Measurements from ENCODE around the gene ITGAE.

ITGAE gene

GRCh38 chr17:3744014-3744413 is 57.0 kb downstream of the ITGAE start (continued):
- no peak for TF ChIP-seq INSM2 (tag by site-specific recombination; IDR thresholded peaks at IDR 0.05)
- TF ChIP-seq ZNF473 (tag by site-specific recombination; IDR thresholded peaks at IDR 0.05), result no peak
- TF ChIP-seq GLI4 (tag by site-specific recombination; IDR thresholded peaks at IDR 0.05), result no peak
- no peak for TF ChIP-seq ZNF302 (tag by site-specific recombination; IDR thresholded peaks at IDR 0.05; ENCODE audit: low read depth)
- TF ChIP-seq ZNF248 (tag by site-specific recombination; IDR thresholded peaks at IDR 0.05), result no peak
- no peak for TF ChIP-seq ZNF449 (tag by site-specific recombination; IDR thresholded peaks at IDR 0.05)
- no peak for TF ChIP-seq ZNF501 (tag by site-specific recombination; IDR thresholded peaks at IDR 0.05)
- no peak for TF ChIP-seq KLF16 (tag by site-specific recombination; IDR thresholded peaks at IDR 0.05)
- no peak for TF ChIP-seq ZBTB48 (tag by site-specific recombination; IDR thresholded peaks at IDR 0.05)
- TF ChIP-seq BCL11B (tag by site-specific recombination; IDR thresholded peaks at IDR 0.05; ENCODE audit: low read depth), result no peak
- no peak for TF ChIP-seq AEBP2 (tag by site-specific recombination; IDR thresholded peaks at IDR 0.05; ENCODE audit: borderline replicate concordance)
- TF ChIP-seq ZNF514 (tag by site-specific recombination; IDR thresholded peaks at IDR 0.05), result no peak

GRCh38 chr17:3740611-3741073 is 60.3 kb downstream of the ITGAE start:
- H3K4me3 ChIP-seq (ENCODE audit: low read depth, low read length), result no peak overlapping the region
- H3K4me1 ChIP-seq (ENCODE audit: control insufficient read depth, insufficient read depth, low read length), result no peaks in the 10 kb centered on the region
- H3K27ac ChIP-seq (ENCODE audit: extremely low read depth, low read depth, low read length), result no peak overlapping the region
- CTCF ChIA-PET, result interaction anchor here (0.6 to 9.6 kb wide), 8 partner anchors 8 to 672 kb away, joined by 3 to 172 read pairs (median 43); partner anchors contain the start of genes HASPIN and NCBP3
- no peak for TF ChIP-seq ZNF350 (tag by site-specific recombination; IDR thresholded peaks at IDR 0.05)
- no peak for TF ChIP-seq ZBTB20 (tag by site-specific recombination; IDR thresholded peaks at IDR 0.05)
- no peak for TF ChIP-seq ZFP37 (tag by site-specific recombination; IDR thresholded peaks at IDR 0.05)
- TF ChIP-seq ZNF843 (tag by site-specific recombination; IDR thresholded peaks at IDR 0.05), result no peak
- TF ChIP-seq ZNF239 (tag by site-specific recombination; IDR thresholded peaks at IDR 0.05), result no peak
- no peak for TF ChIP-seq ZNF114 (tag by site-specific recombination; IDR thresholded peaks at IDR 0.05)
- TF ChIP-seq ZNF324 (tag by site-specific recombination; IDR thresholded peaks at IDR 0.05), result no peak
- no peak for TF ChIP-seq ZNF433 (tag by site-specific recombination; IDR thresholded peaks at IDR 0.05; ENCODE audit: low read depth)
- no peak for TF ChIP-seq ZNF626 (tag by site-specific recombination; IDR thresholded peaks at IDR 0.05)
- no peaks in the 10 kb centered on the region for H3K36me3 ChIP-seq (ENCODE audit: control insufficient read depth in 2 of 2, insufficient read depth in 1 of 2, low read length in 2 of 2)
- POLR2A ChIA-PET, result no interaction called here
- H3K9me3 ChIP-seq (ENCODE audit: control insufficient read depth, insufficient read depth, low read depth, low read length), result no peaks in the 10 kb centered on the region

Data from HEK293 (cell line).